Muscle layer of duodenum (tissue), 2 donors: ENCODE data around the gene FAM53A.
A peak's percentile ranks its signal among the peaks of the same experiment; 100 is the strongest.

Experiments used
- H3K27ac ChIP-seq: one replicate; pipeline ENCODE4 v1.7.0; 2013; ENCODE audit warnings: mild to moderate bottlenecking, low read length
- H3K27me3 ChIP-seq: one replicate; pipeline ENCODE4 v1.7.0; 2013; ENCODE audit warnings: low read depth, mild to moderate bottlenecking, control low read depth, low read length
- H3K36me3 ChIP-seq, 2 donors: one replicate each; pipeline ENCODE4 v1.7.0; 2013; ENCODE audit warnings: low read length in 2 of 2, control low read depth in 1 of 2, mild to moderate bottlenecking in 1 of 2; ENCODE audit not compliant: insufficient read depth in 2 of 2, control insufficient read depth in 1 of 2
- H3K4me1 ChIP-seq, 2 donors: one replicate each; pipeline ENCODE4 v1.7.0; 2013; ENCODE audit warnings: low read length in 2 of 2, mild to moderate bottlenecking in 2 of 2, control low read depth in 1 of 2, moderate library complexity in 1 of 2; ENCODE audit not compliant: insufficient read depth in 2 of 2, control insufficient read depth in 1 of 2
- H3K4me3 ChIP-seq, 2 donors: one replicate each; pipeline ENCODE4 v1.7.0; 2013; ENCODE audit warnings: low read length in 2 of 2, low read depth in 1 of 2, mild to moderate bottlenecking in 1 of 2
- H3K9me3 ChIP-seq, 2 donors: one replicate each; pipeline ENCODE4 v1.7.0; 2013; ENCODE audit warnings: low read length in 2 of 2, control low read depth in 1 of 2, mild to moderate bottlenecking in 1 of 2; ENCODE audit not compliant: control insufficient read depth in 1 of 2
- donor health status: healthy.

Gene FAM53A

DNA sequence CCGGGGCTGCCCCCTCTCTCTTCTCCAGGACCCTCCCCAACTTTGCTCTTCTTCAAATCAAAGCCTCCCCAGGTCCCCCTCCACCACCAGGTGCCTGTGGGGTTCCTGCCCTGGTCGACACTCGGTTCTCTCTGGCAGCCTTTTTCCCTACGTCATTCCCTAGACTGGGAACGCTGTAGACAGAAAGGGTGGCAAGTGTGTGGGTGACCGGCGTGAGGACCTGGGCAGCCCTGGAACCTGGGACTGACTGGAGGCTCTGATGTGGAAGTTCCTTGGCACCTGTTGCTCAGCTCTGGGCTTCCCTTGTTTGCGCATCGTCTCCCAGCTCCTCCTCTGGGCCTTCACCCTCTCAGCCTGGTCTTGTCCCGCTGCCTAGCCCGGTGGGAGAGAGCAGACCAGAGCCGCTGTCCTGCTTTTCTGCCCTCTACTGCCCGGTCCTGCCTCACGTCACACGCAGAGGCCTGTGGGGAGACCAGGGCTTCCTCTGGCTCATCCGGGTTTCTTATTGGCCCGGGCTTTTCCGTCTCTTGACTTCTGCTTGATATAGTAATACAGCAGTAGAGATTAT is 38.5 kb upstream of the FAM53A start:
- Histone ChIP-seq H3K9me3 (no peaks in the 10 kb centered on the region), H3K4me3 (peak overlapping the region; percentile 37 to 82), H3K4me1 (peaks cover 0 to 36% of the 10 kb centered on the region in 2 donors), H3K36me3 (peaks cover 5 to 8% of the 10 kb centered on the region in 2 donors), H3K27ac (peak overlapping the region; percentile 43), H3K27me3 (no peaks in the 10 kb centered on the region)

GRCh38 chr4:1721666-1722550 is 37.8 kb upstream of the FAM53A start:
- Histone ChIP-seq H3K36me3 (peaks cover 5 to 15% of the 10 kb centered on the region in 2 donors), H3K27me3 (no peaks in the 10 kb centered on the region), H3K9me3 (no peaks in the 10 kb centered on the region), H3K4me3 (peak overlapping the region; percentile 37 to 82), H3K27ac (no peak overlapping the region), H3K4me1 (peaks cover 0 to 36% of the 10 kb centered on the region in 2 donors)

GRCh38 chr4:1721003-1721665 is 37.0 kb upstream of the FAM53A start, which contains the start of the genes TACC3 and TMEM129:
Gene TACC3, plus strand, starts transcription at chr4:1721521. Its CDS starts 1,901 bp downstream, at chr4:1723422.
Gene TMEM129, minus strand, starts transcription at chr4:1721323. Its CDS starts 486 bp downstream, at chr4:1720837.
- H3K36me3 ChIP-seq: peaks cover 5 to 19% of the 10 kb centered on the region in 2 donors
- peaks cover 0 to 36% of the 10 kb centered on the region in 2 donors for H3K4me1 ChIP-seq
- H3K27ac ChIP-seq: peak within 1 kb of the TSS; percentile 63
- H3K4me3 ChIP-seq: peak within 1 kb of the TSS; percentile 82
- H3K9me3 ChIP-seq: no peaks in the 10 kb centered on the region
- H3K27me3 ChIP-seq: no peaks in the 10 kb centered on the region

- H3K27me3 ChIP-seq: no peaks in the 10 kb centered on the region
Measured at GRCh38 chr4:1720163-1720983, 36.3 kb upstream of the FAM53A start.

DNA sequence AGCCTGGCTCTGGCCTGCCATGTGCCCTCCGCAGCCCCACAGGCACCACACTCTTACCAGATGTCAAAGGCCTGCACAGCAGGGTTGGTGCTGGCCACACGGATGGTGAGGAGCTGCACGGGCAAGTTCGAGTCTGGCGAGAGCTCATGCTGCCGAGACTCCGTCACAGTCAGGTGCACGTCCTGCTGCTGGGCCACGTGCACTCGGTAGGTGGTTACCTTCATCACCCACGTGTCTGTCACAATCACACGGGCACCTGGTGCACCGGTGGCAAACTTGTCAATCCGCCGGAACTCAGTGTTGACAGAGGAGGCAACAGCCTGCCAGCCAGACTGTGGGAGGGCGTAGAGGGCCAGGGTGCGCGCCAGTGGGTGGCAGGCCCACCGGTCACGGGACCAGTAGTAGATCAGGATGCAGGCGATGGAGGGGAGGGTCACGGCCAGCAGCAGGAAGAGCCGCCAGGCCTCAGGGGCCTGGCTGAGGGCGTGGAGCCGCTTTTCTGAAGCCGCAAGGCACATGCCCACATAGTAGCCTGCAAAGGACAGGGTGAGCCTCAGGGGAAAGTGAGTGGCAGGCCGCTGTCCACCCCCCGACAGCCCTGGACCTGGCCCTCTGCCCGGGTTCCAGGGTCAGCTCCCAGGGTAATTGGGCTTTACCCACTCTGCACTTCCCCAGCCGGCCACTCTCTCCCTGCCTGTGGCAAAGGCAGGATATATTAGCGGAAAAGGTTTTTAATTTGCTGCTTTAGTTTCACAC is 34.2 kb upstream of the FAM53A start:
- H3K4me1 ChIP-seq: peaks cover 1 to 41% of the 10 kb centered on the region in 2 donors
- no peaks in the 10 kb centered on the region for H3K27me3 ChIP-seq
- H3K4me3 ChIP-seq: no peak overlapping the region
- H3K9me3 ChIP-seq: no peaks in the 10 kb centered on the region
- no peak overlapping the region for H3K27ac ChIP-seq
- H3K36me3 ChIP-seq: peaks cover 0 to 19% of the 10 kb centered on the region in 2 donors

More at GRCh38 chr4:1720163-1720983, 36.3 kb upstream of the FAM53A start:
- Histone ChIP-seq H3K4me3 (peak overlapping the region; percentile 82), H3K36me3 (peaks cover 5 to 19% of the 10 kb centered on the region in 2 donors), H3K27ac (peak overlapping the region; percentile 63), H3K9me3 (no peaks in the 10 kb centered on the region), H3K4me1 (peaks cover 0 to 36% of the 10 kb centered on the region in 2 donors)

GRCh38 chr4:1717129-1718094 is 33.3 kb upstream of the FAM53A start:
- Histone ChIP-seq H3K36me3 (peaks cover 0 to 19% of the 10 kb centered on the region in 2 donors), H3K27me3 (no peaks in the 10 kb centered on the region), H3K27ac (no peak overlapping the region), H3K4me1 (peaks cover 5 to 41% of the 10 kb centered on the region in 2 donors), H3K9me3 (no peaks in the 10 kb centered on the region), H3K4me3 (no peak overlapping the region)

DNA sequence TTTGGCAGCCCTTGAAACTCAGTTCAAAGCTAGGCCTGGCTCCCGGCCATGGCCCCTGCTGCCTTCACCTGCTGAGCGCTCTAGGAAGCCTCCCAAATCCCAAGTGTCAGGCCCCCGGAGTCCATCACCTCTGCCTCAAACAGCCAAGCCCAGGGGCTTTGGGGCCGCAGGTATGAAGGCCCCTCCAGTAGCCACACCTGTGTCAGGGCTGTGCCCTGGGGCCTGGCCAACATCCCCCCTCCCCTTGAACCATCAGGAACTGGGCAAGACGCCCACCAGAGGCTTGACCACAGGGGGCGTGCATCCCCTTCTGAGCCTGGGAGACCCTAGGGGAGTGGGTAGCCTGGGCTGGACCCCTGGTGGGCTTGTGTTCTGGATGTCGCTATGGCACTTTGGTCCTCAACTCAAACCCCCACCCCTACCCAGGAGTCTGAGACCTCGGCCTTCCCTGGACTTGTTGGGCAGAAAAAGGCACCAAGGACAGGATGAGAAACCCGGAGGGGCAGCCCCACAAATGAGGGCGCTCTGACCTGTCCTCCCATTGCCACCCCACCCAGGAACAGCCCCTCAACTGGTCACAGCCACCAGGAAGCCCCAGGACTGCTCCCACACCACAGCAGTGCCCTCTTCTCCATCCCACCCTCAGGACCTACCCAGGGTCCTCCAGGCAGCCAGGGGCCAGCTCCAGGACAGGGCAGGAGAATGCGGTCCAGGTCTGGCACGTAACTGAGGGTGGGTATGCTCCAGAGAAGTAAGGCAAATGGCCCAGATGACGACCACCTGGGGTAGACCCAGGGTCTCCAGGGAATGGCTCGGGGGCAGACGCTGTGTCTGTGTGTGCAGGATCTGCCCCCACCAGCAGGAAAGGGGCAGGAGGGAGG is 32.2 kb upstream of the FAM53A start:
- H3K4me1 ChIP-seq: peaks cover 5 to 33% of the 10 kb centered on the region in 2 donors
- no peak overlapping the region for H3K27ac ChIP-seq

GRCh38 chr4:1715002-1715758 is 31.1 kb upstream of the FAM53A start:
- Histone ChIP-seq H3K27ac (no peak overlapping the region), H3K36me3 (peaks cover 0 to 19% of the 10 kb centered on the region in 2 donors), H3K4me3 (no peak overlapping the region), H3K9me3 (no peaks in the 10 kb centered on the region), H3K27me3 (no peaks in the 10 kb centered on the region), H3K4me1 (peaks cover 9 to 42% of the 10 kb centered on the region in 2 donors)

More for the DNA sequence above, 32.2 kb upstream of the FAM53A start:
- Histone ChIP-seq H3K27me3 (no peaks in the 10 kb centered on the region), H3K9me3 (no peaks in the 10 kb centered on the region), H3K36me3 (peaks cover 0 to 19% of the 10 kb centered on the region in 2 donors), H3K4me3 (no peak overlapping the region)
